ENCODE measurements around the gene CBLB. TPM values are rescaled to one million over a fixed set of nuclear protein-coding genes. Genes with fewer than 3 reads are reported as not detected.

The CBLB gene
- total RNA-seq, 6 experiments from 2014 or later = 17.6 to 22.6 (median 20.6) TPM

GRCh38 chr3:105847865-105848264, 20.9 kb downstream of the CBLB start:
- H3K27me3 Mint-ChIP-seq (ENCODE audit: insufficient read depth) = no peaks in the 10 kb centered on the region
- peaks cover 11% of the 10 kb centered on the region for H3K36me3 Mint-ChIP-seq (ENCODE audit: low read depth)
- DNase-seq = no peak
- no peak for TF ChIP-seq CTCF (IDR thresholded peaks at IDR 0.05)
- no peaks in the 10 kb centered on the region for H3K9me3 Mint-ChIP-seq
- no peak overlapping the region for H3K27ac Mint-ChIP-seq
- no peak overlapping the region for H3K4me3 Mint-ChIP-seq
- peaks cover 27% of the 10 kb centered on the region for H3K4me1 Mint-ChIP-seq (ENCODE audit: low read depth)

GRCh38 chr3:105847452-105847851, 21.4 kb downstream of the CBLB start:
- H3K4me1 Mint-ChIP-seq (ENCODE audit: low read depth) = peaks cover 29% of the 10 kb centered on the region
- no peak for DNase-seq
- no peak overlapping the region for H3K4me3 Mint-ChIP-seq
- no peaks in the 10 kb centered on the region for H3K27me3 Mint-ChIP-seq (ENCODE audit: insufficient read depth)
- H3K36me3 Mint-ChIP-seq (ENCODE audit: low read depth) = peaks cover 13% of the 10 kb centered on the region; the same call in 1 of the 2 replicates
- no peak overlapping the region for H3K27ac Mint-ChIP-seq
- no peaks in the 10 kb centered on the region for H3K9me3 Mint-ChIP-seq
- TF ChIP-seq CTCF (IDR thresholded peaks at IDR 0.05) = no peak

GRCh38 chr3:105846809-105847208, 22.0 kb downstream of the CBLB start:
- DNase-seq = no peak
- Mint-ChIP-seq H3K27me3 (ENCODE audit: insufficient read depth) (no peaks in the 10 kb centered on the region), H3K4me3 (no peak overlapping the region), H3K36me3 (ENCODE audit: low read depth) (peaks cover 18% of the 10 kb centered on the region), H3K9me3 (no peaks in the 10 kb centered on the region), H3K4me1 (ENCODE audit: low read depth) (peaks cover 32% of the 10 kb centered on the region), H3K27ac (no peak overlapping the region)
- TF ChIP-seq CTCF (IDR thresholded peaks at IDR 0.05) = no peak

GRCh38 chr3:105845488-105845887, 23.3 kb downstream of the CBLB start:
- peaks cover 12% of the 10 kb centered on the region for H3K36me3 Mint-ChIP-seq (ENCODE audit: low read depth)
- no peaks in the 10 kb centered on the region for H3K27me3 Mint-ChIP-seq (ENCODE audit: insufficient read depth)
- peaks cover 32% of the 10 kb centered on the region for H3K4me1 Mint-ChIP-seq (ENCODE audit: low read depth)
- no peaks in the 10 kb centered on the region for H3K9me3 Mint-ChIP-seq
- no peak for TF ChIP-seq CTCF (IDR thresholded peaks at IDR 0.05)
- H3K4me3 Mint-ChIP-seq = no peak overlapping the region
- no peak for DNase-seq
- no peak overlapping the region for H3K27ac Mint-ChIP-seq

GRCh38 chr3:105844704-105845103, 24.1 kb downstream of the CBLB start:
- Mint-ChIP-seq H3K4me1 (ENCODE audit: low read depth) (peaks cover 32% of the 10 kb centered on the region), H3K9me3 (no peaks in the 10 kb centered on the region), H3K4me3 (no peak overlapping the region), H3K27me3 (ENCODE audit: insufficient read depth) (no peaks in the 10 kb centered on the region), H3K36me3 (ENCODE audit: low read depth) (peaks cover 16% of the 10 kb centered on the region), H3K27ac (no peak overlapping the region)
- DNase-seq = no peak
- TF ChIP-seq CTCF (IDR thresholded peaks at IDR 0.05) = no peak

GRCh38 chr3:105843994-105844393, 24.8 kb downstream of the CBLB start:
- Mint-ChIP-seq H3K27me3 (ENCODE audit: insufficient read depth) (no peaks in the 10 kb centered on the region), H3K4me3 (no peak overlapping the region), H3K9me3 (no peaks in the 10 kb centered on the region), H3K4me1 (ENCODE audit: low read depth) (peaks cover 33% of the 10 kb centered on the region), H3K27ac (no peak overlapping the region), H3K36me3 (ENCODE audit: low read depth) (peaks cover 22% of the 10 kb centered on the region)
- TF ChIP-seq CTCF (IDR thresholded peaks at IDR 0.05) = no peak
- no peak for DNase-seq
